Gastroesophageal sphincter (tissue), 4 donors: Measurements from ENCODE around the gene ACOT7. TPM values are rescaled to one million over a fixed set of nuclear protein-coding genes. Genes with fewer than 3 reads are reported as not detected.

Experiments used
- ATAC-seq: fragments of 150-250 bp; one replicate; pipeline ENCODE4 v1.9.1; 2016; ENCODE audit warnings: mild to moderate bottlenecking, moderate library complexity
- H3K27ac ChIP-seq, 4 donors: fragments of 200-600 bp; sonication (generic) in 3 of 4; 1 replicate in 3 of 4; 2 replicates in 1 of 4; pipeline ENCODE4 v1.5.1; 2016 to 2019
- H3K27me3 ChIP-seq: fragments of 200-600 bp; sonication (generic); one replicate; pipeline ENCODE4 v1.5.1; 2019
- H3K36me3 ChIP-seq, 2 donors: fragments of 200-600 bp; sonication (generic); one replicate each; pipeline ENCODE4 v1.5.1; 2019; ENCODE audit warnings: control low read depth in 1 of 2
- H3K4me1 ChIP-seq, 3 donors: fragments of 200-600 bp; sonication (generic); 1 replicate in 2 of 3; 2 replicates in 1 of 3; pipeline ENCODE4 v1.5.1; 2016 to 2019; ENCODE audit warnings: control low read depth in 2 of 3
- H3K4me3 ChIP-seq, 2 donors: fragments of 200-600 bp; sonication (generic); one replicate each; pipeline ENCODE4 v1.5.1; 2019; ENCODE audit warnings: mild to moderate bottlenecking in 1 of 2, moderate library complexity in 1 of 2
- H3K9me3 ChIP-seq, 3 donors: fragments of 200-600 bp; sonication (generic); one replicate each; pipeline ENCODE4 v1.5.1; 2017 to 2019; ENCODE audit warnings: control low read depth in 2 of 3
- EP300 ChIP-seq: sonication (generic); formaldehyde crosslinking; IDR thresholded peaks from one replicate; pipeline ENCODE4 v1.6.1; 2017; ENCODE audit warnings: antibody characterized with exemption, mild to moderate bottlenecking
- POLR2A ChIP-seq, 2 donors: fragments of 450-650 bp; IDR thresholded peaks; one replicate each; pipeline ENCODE4 v1.6.1; 2017; ENCODE audit warnings: antibody characterized with exemption in 2 of 2, mild to moderate bottlenecking in 2 of 2, moderate library complexity in 1 of 2
- POLR2AphosphoS5 ChIP-seq: sonication (generic); formaldehyde crosslinking; IDR thresholded peaks from one replicate; pipeline ENCODE4 v1.6.1; 2017; ENCODE audit warnings: antibody characterized with exemption
- WGBS, 2 donors: methylation state at CpG; one replicate each; pipeline ENCODE4 v1.1.5; 2018; ENCODE audit warnings: low coverage in 1 of 2; 5-methylcytosine and 5-hydroxymethylcytosine counted together
- total RNA-seq, 4 donors: library from RNA; depleted of rRNA; stranded (reverse); fragments of >200 nt; gene quantifications; one replicate each; pipeline ENCODE4 v1.1.0, GENCODE V29; 2016
- TF ChIP-seq, protein P1 (sequence below), 4 experiments: fragments of 200-600 bp in 2 of 4; fragments of 450-650 bp in 2 of 4; sonication (generic) in 1 of 4; IDR thresholded peaks; one replicate each; pipeline ENCODE4 v1.5.1; 2017 to 2019; ENCODE audit warnings: antibody characterized with exemption in 4 of 4, mild to moderate bottlenecking in 2 of 4, moderate library complexity in 2 of 4

ACOT7 gene
- total RNA-seq, 4 donors from 2014 or later: 22.3 to 32.5 (median 25.0) TPM

DNA sequence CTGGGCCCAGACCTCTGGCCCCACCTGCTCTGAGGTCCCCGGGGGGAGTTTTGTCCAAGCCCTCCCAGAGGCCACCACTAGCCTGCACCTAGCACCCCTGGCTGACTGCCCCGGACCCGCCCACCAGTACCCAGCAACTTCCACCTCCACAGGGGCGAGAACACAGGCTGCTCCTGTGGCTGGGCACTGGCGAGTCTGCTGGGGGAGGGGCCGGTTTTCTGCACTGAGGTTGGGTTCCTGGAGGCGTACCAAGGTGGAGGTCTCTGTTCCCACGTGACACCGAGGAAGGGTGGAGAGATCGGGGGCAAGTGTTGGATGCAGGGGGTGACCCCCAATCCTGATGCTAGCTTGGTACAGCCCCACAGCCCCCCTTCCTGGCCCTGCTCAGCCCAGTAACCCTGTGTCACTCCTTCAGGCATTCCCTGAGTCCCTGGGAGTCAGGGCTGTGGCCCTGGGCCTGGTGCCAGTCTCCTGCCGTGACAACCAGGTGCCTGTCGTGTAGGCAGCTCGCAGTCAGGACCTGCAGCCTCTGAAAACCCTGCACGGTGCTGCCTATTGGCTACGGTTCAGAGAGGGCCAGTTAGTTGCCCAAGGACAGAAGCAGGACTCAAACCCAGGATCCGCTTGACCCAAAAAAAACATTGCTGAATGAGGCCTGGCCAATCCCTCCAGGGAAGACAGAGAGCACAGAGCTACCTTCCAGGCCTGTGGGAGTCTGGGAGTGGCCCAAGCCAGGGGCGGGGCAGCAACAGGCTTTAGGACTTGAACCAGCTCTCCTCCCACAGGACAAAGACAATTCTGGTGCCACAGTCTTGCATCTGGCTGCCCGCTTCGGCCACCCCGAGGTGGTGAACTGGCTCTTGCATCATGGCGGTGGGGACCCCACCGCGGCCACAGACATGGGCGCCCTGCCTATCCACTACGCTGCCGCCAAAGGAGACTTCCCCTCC is 34.1 kb upstream of the ACOT7 start:
- H3K4me3 ChIP-seq: no peak overlapping the region
- H3K27me3 ChIP-seq: peaks cover 92% of the 10 kb centered on the region
- 100% methylated on average over 1 of the region's 26 CpGs; no CpG with 5 or more reads in 1 of the 2 donors for WGBS, 2 donors
- no peak overlapping the region for H3K27ac ChIP-seq
- no peaks in the 10 kb centered on the region for H3K9me3 ChIP-seq
- H3K4me1 ChIP-seq: peaks cover 0 to 25% (median 3%) of the 10 kb centered on the region in 3 donors
- H3K36me3 ChIP-seq: no peaks in the 10 kb centered on the region
- no peak for ATAC-seq
- TF ChIP-seq POLR2AphosphoS5 (no peak), POLR2A (IDR thresholded peaks at IDR 0.05) (no peak), EP300 (no peak)
- TF ChIP-seq, protein P1, sequence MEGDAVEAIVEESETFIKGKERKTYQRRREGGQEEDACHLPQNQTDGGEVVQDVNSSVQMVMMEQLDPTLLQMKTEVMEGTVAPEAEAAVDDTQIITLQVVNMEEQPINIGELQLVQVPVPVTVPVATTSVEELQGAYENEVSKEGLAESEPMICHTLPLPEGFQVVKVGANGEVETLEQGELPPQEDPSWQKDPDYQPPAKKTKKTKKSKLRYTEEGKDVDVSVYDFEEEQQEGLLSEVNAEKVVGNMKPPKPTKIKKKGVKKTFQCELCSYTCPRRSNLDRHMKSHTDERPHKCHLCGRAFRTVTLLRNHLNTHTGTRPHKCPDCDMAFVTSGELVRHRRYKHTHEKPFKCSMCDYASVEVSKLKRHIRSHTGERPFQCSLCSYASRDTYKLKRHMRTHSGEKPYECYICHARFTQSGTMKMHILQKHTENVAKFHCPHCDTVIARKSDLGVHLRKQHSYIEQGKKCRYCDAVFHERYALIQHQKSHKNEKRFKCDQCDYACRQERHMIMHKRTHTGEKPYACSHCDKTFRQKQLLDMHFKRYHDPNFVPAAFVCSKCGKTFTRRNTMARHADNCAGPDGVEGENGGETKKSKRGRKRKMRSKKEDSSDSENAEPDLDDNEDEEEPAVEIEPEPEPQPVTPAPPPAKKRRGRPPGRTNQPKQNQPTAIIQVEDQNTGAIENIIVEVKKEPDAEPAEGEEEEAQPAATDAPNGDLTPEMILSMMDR (IDR thresholded peaks at IDR 0.05): no peak

DNA sequence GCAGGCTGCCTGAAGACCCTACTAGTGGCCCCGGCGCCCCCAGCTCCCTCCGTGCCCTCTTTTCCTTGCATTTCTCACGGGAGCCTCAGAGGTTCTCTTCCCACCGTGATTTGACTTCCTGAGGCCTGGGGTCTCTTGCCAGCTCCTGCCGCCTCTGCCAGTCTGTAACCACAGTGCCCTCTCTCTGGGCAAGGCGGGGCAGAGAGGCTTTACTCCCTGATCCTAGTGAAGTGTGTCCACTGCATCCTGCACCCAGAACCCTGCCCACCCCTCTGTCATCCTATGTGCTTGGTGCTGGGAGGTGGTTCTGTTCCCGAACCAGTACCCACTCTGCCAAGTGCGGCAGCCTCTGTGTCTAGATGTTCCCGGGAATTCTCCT is 33.4 kb upstream of the ACOT7 start:
- H3K27me3 ChIP-seq: peaks cover 97% of the 10 kb centered on the region
- 79% methylated on average over 8 to 9 of the region's 10 CpGs for WGBS, 2 donors
- TF ChIP-seq, protein P1 (IDR thresholded peaks at IDR 0.05): no peak
- no peak for TF ChIP-seq POLR2A (IDR thresholded peaks at IDR 0.05)
- TF ChIP-seq POLR2AphosphoS5: no peak
- TF ChIP-seq EP300: no peak
- ATAC-seq: no peak
- H3K36me3 ChIP-seq: no peaks in the 10 kb centered on the region
- H3K9me3 ChIP-seq: no peaks in the 10 kb centered on the region
- H3K4me3 ChIP-seq: no peak overlapping the region
- peaks cover 0 to 25% (median 3%) of the 10 kb centered on the region in 3 donors for H3K4me1 ChIP-seq
- no peak overlapping the region for H3K27ac ChIP-seq

DNA sequence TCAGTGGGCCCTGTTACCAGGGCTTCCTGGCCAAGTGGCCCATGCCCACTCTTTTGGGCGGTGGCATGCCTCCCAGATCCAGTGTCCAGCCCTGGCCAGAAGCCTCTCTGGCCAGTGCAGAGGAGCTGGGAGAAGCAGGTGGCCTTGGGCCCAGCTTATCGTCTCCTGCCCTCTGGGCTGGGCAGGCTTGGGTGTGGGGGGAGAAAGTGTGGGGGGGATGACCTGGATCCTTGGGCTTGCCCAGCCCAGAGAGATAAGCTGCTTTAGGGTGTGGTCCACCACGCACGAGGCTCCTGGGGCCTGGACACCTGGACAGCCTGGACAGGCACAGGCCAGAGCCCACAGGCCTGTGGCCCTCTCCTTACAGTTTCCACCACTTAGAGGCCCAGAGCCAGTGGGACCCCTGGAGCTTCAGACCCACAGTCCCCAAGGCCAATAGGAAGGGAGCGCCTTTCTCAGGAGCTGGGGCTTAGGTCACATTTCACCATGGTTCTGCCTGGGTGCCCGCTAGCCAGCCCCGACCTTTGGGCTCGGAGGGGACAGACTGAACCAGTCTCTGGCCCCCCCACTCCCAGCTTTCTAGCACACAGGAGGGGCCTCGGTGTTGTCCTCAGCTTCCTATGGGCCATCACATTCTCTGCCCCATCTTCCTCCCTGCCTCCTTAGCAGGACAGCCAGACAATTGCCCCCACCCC is 32.9 kb upstream of the ACOT7 start:
- Histone ChIP-seq H3K4me3 (no peak overlapping the region), H3K27me3 (peaks cover 100% of the 10 kb centered on the region), H3K27ac (no peak overlapping the region), H3K9me3 (no peaks in the 10 kb centered on the region), H3K4me1 (peaks cover 0 to 25% (median 3%) of the 10 kb centered on the region in 3 donors), H3K36me3 (no peaks in the 10 kb centered on the region)
- TF ChIP-seq EP300 (no peak), POLR2A (IDR thresholded peaks at IDR 0.05) (no peak), POLR2AphosphoS5 (no peak)
- TF ChIP-seq, protein P1 (IDR thresholded peaks at IDR 0.05): no peak
- 100% methylated on average over 1 of the region's 9 CpGs; no CpG with 5 or more reads in 1 of the 2 donors for WGBS, 2 donors
- no peak for ATAC-seq

DNA sequence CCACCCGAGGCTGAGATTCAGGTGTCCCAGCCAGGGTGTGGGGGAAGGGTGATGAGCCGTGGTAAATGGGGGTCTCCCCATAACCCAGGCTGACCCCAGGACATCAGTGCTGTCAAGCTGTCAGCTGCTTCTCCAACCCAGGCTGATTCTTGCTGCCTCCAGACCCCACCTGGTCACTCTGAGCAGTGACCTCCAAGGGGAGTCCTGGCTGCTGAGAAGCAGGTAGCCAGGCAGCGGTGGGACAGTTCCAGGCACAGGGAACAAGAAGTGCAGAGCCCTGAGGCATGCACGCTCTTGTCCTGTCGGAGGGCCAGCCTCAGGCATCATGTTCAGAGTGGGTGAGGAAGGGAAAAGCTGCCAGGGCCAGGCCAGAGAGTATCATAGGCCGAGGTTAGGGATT is 32.1 kb upstream of the ACOT7 start:
- H3K4me3 ChIP-seq: no peak overlapping the region
- 100% methylated on average over 1 of the region's 6 CpGs; no CpG with 5 or more reads in 1 of the 2 donors for WGBS, 2 donors
- H3K36me3 ChIP-seq: no peaks in the 10 kb centered on the region
- H3K9me3 ChIP-seq: no peaks in the 10 kb centered on the region
- H3K27ac ChIP-seq: no peak overlapping the region
- H3K27me3 ChIP-seq: peaks cover 100% of the 10 kb centered on the region
- no peak for TF ChIP-seq POLR2A (IDR thresholded peaks at IDR 0.05)
- no peak for TF ChIP-seq POLR2AphosphoS5
- TF ChIP-seq, protein P1 (IDR thresholded peaks at IDR 0.05): no peak
- no peak for TF ChIP-seq EP300
- no peak for ATAC-seq
- peaks cover 0 to 29% (median 4%) of the 10 kb centered on the region in 3 donors for H3K4me1 ChIP-seq
